Measurements from ENCODE around the gene CACNA2D3.

CACNA2D3 gene

DNA sequence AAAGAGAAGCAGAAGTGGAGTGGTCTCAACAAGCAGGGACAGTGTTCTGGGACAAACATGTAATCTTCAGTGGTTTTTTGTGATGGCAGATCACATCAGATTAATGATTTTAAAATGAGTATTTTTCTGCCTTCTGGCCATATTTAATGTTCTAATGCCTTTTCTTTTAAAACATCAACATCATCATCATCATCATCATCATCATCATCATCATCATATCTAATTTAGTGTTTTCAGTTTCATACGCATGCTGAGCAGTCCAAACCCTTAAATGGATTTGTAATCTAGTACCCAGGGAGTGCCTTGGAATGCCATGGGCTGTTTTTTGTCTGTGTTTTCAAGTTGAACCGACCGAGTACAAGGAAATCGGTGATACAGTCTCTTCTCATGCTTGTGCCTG lies 68.9 kb downstream of the CACNA2D3 start:
- Histone ChIP-seq H3K36me3 (ENCODE audit: control insufficient read depth, insufficient read depth, low read length) (no peaks in the 10 kb centered on the region), H3K9me3 (ENCODE audit: control insufficient read depth, low read length) (no peaks in the 10 kb centered on the region), H2AFZ (no peak overlapping the region), H3K4me1 (no peaks in the 10 kb centered on the region), H3K27ac (no peak overlapping the region), H3K4me2 (ENCODE audit: low read length) (no peak overlapping the region), H3K27me3 (ENCODE audit: control insufficient read depth, insufficient read depth, low read length) (no peaks in the 10 kb centered on the region), H3K4me3 (ENCODE audit: low read depth, low read length) (no peak overlapping the region), H3K79me2 (no peaks in the 10 kb centered on the region), H3K9ac (no peak overlapping the region)
- TF ChIP-seq, protein P1, sequence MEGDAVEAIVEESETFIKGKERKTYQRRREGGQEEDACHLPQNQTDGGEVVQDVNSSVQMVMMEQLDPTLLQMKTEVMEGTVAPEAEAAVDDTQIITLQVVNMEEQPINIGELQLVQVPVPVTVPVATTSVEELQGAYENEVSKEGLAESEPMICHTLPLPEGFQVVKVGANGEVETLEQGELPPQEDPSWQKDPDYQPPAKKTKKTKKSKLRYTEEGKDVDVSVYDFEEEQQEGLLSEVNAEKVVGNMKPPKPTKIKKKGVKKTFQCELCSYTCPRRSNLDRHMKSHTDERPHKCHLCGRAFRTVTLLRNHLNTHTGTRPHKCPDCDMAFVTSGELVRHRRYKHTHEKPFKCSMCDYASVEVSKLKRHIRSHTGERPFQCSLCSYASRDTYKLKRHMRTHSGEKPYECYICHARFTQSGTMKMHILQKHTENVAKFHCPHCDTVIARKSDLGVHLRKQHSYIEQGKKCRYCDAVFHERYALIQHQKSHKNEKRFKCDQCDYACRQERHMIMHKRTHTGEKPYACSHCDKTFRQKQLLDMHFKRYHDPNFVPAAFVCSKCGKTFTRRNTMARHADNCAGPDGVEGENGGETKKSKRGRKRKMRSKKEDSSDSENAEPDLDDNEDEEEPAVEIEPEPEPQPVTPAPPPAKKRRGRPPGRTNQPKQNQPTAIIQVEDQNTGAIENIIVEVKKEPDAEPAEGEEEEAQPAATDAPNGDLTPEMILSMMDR (IDR thresholded peaks at IDR 0.05), result no peak

DNA sequence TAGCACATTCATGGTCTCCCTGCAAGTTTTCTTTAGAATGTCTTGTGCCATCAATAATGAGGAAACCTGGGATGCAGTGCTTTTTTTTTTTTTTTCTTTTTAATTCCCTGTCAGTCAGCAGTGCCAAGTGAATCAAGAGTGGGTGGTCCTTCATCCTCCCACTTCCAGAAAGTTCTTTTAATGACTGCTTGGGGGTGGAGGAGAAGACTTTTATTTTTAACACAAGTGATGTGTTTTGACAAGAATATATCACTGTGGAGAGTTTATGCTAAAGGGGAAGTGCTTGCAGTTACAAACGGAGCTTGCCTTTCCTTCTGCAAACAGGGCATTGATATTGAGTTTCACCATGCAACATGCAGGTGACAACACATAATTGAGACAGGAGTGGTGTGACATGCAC lies 69.7 kb downstream of the CACNA2D3 start:
- Histone ChIP-seq H3K4me1 (no peaks in the 10 kb centered on the region), H3K4me2 (ENCODE audit: low read length) (no peak overlapping the region), H3K27me3 (ENCODE audit: control insufficient read depth, insufficient read depth, low read length) (no peaks in the 10 kb centered on the region), H3K27ac (no peak overlapping the region), H3K79me2 (no peaks in the 10 kb centered on the region), H3K36me3 (ENCODE audit: control insufficient read depth, insufficient read depth, low read length) (no peaks in the 10 kb centered on the region), H2AFZ (no peak overlapping the region), H3K9ac (no peak overlapping the region), H3K4me3 (ENCODE audit: low read depth, low read length) (no peak overlapping the region), H3K9me3 (ENCODE audit: control insufficient read depth, low read length) (no peaks in the 10 kb centered on the region)
- TF ChIP-seq, protein P1 (IDR thresholded peaks at IDR 0.05), result no peak

DNA sequence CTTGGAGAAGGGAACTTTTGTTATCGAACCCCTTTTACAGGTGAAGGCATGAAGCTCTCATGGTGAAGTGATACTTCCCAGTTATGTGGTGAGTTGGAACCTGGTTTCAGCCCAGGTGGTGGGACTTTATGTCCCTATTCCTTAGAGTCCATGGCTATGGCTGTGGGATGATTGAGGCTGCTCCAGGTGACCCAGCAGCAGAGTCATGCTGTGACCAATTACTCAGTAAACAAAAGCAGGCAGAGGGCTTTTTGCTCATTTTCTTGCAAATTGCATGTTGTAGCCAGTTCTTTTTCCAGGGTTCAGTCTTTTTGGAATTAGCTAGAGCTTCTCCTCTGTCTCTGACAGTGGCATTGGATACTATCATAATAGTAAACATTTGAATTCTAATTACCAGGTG lies 70.7 kb downstream of the CACNA2D3 start:
- Histone ChIP-seq H3K27ac (no peak overlapping the region), H3K36me3 (ENCODE audit: control insufficient read depth, insufficient read depth, low read length) (no peaks in the 10 kb centered on the region), H3K4me2 (ENCODE audit: low read length) (no peak overlapping the region), H3K9me3 (ENCODE audit: control insufficient read depth, low read length) (no peaks in the 10 kb centered on the region), H3K9ac (no peak overlapping the region), H3K79me2 (no peaks in the 10 kb centered on the region), H3K4me1 (no peaks in the 10 kb centered on the region), H3K4me3 (ENCODE audit: low read depth, low read length) (no peak overlapping the region), H3K27me3 (ENCODE audit: control insufficient read depth, insufficient read depth, low read length) (no peaks in the 10 kb centered on the region), H2AFZ (no peak overlapping the region)
- TF ChIP-seq, protein P1 (IDR thresholded peaks at IDR 0.05), result no peak

DNA sequence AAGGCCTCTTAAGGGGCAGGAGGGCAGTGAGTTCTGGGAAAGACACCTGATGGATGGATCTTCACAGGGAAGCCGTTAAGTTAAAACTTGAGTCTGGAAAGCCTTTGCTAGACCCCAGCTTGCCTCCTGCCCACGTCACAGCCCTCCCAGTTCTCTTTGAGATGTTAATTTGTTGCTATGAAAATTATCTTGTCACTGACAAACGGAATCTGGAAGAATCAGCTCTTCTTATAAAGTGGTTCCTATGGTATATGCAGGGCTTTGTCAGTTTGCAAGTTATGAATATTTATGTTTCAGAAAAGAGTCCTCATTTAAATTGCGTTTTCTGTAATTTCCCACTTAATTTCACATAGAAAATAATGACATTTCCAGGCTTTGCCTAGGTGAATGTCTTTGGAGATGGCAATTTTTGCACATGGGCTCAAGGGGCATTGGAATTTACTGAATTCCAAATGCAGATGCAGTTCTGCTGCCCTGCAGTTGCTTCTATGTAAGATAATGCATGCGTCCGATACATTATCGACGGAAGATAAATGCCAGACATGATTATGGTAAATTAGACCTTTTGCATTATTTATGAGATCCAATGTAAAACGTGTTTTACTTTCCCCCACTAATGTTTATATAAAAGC lies 74.1 kb downstream of the CACNA2D3 start:
- Histone ChIP-seq H3K4me1 (no peaks in the 10 kb centered on the region), H3K27ac (no peak overlapping the region), H3K9me3 (ENCODE audit: control insufficient read depth, low read length) (no peaks in the 10 kb centered on the region), H3K9ac (no peak overlapping the region), H3K4me2 (ENCODE audit: low read length) (no peak overlapping the region), H3K4me3 (ENCODE audit: low read depth, low read length) (no peak overlapping the region), H3K79me2 (no peaks in the 10 kb centered on the region), H3K36me3 (ENCODE audit: control insufficient read depth, insufficient read depth, low read length) (no peaks in the 10 kb centered on the region), H3K27me3 (ENCODE audit: control insufficient read depth, insufficient read depth, low read length) (no peaks in the 10 kb centered on the region), H2AFZ (no peak overlapping the region)
- TF ChIP-seq, protein P1 (IDR thresholded peaks at IDR 0.05), result no peak

DNA sequence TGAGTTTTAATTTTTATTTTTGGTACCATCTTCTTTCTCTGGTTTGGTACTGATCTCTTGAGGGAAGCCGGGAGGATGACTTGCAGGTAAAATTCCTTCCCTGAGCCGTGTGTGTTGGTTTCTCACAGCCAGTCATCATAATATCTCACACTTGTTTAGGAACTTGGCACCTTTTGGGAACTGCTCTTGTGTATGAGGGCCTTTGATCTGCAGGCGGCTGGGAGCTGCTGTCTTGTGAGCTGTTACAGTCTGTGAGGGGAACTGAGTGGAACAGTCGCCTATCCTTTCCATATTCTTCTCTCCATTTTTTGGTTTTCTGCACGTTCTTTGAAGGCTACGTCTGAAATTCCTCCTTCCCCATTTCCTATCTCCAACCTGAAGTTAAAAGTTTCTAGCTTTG lies 75.2 kb downstream of the CACNA2D3 start:
- H3K4me1 ChIP-seq, result no peaks in the 10 kb centered on the region
- no peak overlapping the region for H3K4me2 ChIP-seq (ENCODE audit: low read length)
- no peaks in the 10 kb centered on the region for H3K36me3 ChIP-seq (ENCODE audit: control insufficient read depth, insufficient read depth, low read length)
- H3K9me3 ChIP-seq (ENCODE audit: control insufficient read depth, low read length), result no peaks in the 10 kb centered on the region
- TF ChIP-seq, protein P1 (IDR thresholded peaks at IDR 0.05), result no peak
- H2AFZ ChIP-seq, result no peak overlapping the region
- no peaks in the 10 kb centered on the region for H3K27me3 ChIP-seq (ENCODE audit: control insufficient read depth, insufficient read depth, low read length)
- H3K79me2 ChIP-seq, result no peaks in the 10 kb centered on the region
- H3K27ac ChIP-seq, result no peak overlapping the region
- no peak overlapping the region for H3K4me3 ChIP-seq (ENCODE audit: low read depth, low read length)
- H3K9ac ChIP-seq, result no peak overlapping the region

All from parathyroid adenoma (tissue), 2 donors.